Measurements from ENCODE around the gene ZNF346. TPM values are rescaled to one million over a fixed set of nuclear protein-coding genes. Genes with fewer than 3 reads are reported as not detected.

ZNF346 gene
- polyA plus RNA-seq, 1 donor from 2014 or later, result 17.7 TPM

- H3K27me3 Mint-ChIP-seq, result peaks cover 9% of the 10 kb centered on the region
- no peak overlapping the region for H3K4me3 Mint-ChIP-seq
Measured at GRCh38 chr5:177089825-177090641, 67.5 kb downstream of the ZNF346 start.

GRCh38 chr5:177090813-177091212 lies 68.3 kb downstream of the ZNF346 start:
- peaks cover 6 to 12% (median 9%) of the 10 kb centered on the region in 3 donors for H3K4me1 Mint-ChIP-seq
- H3K36me3 Mint-ChIP-seq, result no peaks in the 10 kb centered on the region
- H3K27ac Mint-ChIP-seq, result no peak overlapping the region
- H3K4me3 Mint-ChIP-seq, result no peak overlapping the region
- peaks cover 9% of the 10 kb centered on the region for H3K27me3 Mint-ChIP-seq
- H3K9me3 Mint-ChIP-seq, result no peaks in the 10 kb centered on the region

More at GRCh38 chr5:177089825-177090641, 67.5 kb downstream of the ZNF346 start:
- no peaks in the 10 kb centered on the region for H3K36me3 Mint-ChIP-seq
- no peak overlapping the region for H3K27ac Mint-ChIP-seq
- H3K9me3 Mint-ChIP-seq, result no peaks in the 10 kb centered on the region
- peaks cover 13 to 14% (median 14%) of the 10 kb centered on the region in 3 donors for H3K4me1 Mint-ChIP-seq

- Mint-ChIP-seq H3K4me3 (peak overlapping the region in 1 of 4 donors; percentile 44), H3K27ac (peak overlapping the region in 1 of 3 donors; percentile 89), H3K9me3 (no peaks in the 10 kb centered on the region), H3K27me3 (peaks cover 9% of the 10 kb centered on the region), H3K4me1 (peaks cover 2 to 9% (median 5%) of the 10 kb centered on the region in 3 donors), H3K36me3 (no peaks in the 10 kb centered on the region)
Measured at GRCh38 chr5:177091232-177091631, 68.7 kb downstream of the ZNF346 start.

GRCh38 chr5:177092178-177093081 lies 69.9 kb downstream of the ZNF346 start:
- peaks cover 8% of the 10 kb centered on the region for H3K27me3 Mint-ChIP-seq
- H3K27ac Mint-ChIP-seq, result no peak overlapping the region
- no peaks in the 10 kb centered on the region for H3K36me3 Mint-ChIP-seq
- H3K4me1 Mint-ChIP-seq, result peaks cover 0 to 7% (median 4%) of the 10 kb centered on the region in 3 donors
- H3K4me3 Mint-ChIP-seq, result peak overlapping the region in 1 of 4 donors; percentile 18
- H3K9me3 Mint-ChIP-seq, result no peaks in the 10 kb centered on the region

- Mint-ChIP-seq H3K4me1 (peaks cover 0 to 4% (median under 1%) of the 10 kb centered on the region in 3 donors), H3K9me3 (no peaks in the 10 kb centered on the region), H3K27ac (no peak overlapping the region), H3K36me3 (no peaks in the 10 kb centered on the region), H3K4me3 (no peak overlapping the region), H3K27me3 (peaks cover 8% of the 10 kb centered on the region)
Measured at GRCh38 chr5:177093082-177093712, 70.7 kb downstream of the ZNF346 start.

- H3K36me3 Mint-ChIP-seq, result no peaks in the 10 kb centered on the region
- H3K4me3 Mint-ChIP-seq, result no peak overlapping the region
- H3K4me1 Mint-ChIP-seq, result peaks cover 0 to 4% (median 0%) of the 10 kb centered on the region in 3 donors
Measured at GRCh38 chr5:177093803-177094202, 71.3 kb downstream of the ZNF346 start.

GRCh38 chr5:177094224-177095087 lies 72.0 kb downstream of the ZNF346 start:
- no peaks in the 10 kb centered on the region for H3K36me3 Mint-ChIP-seq
- H3K4me1 Mint-ChIP-seq, result no peaks in the 10 kb centered on the region
- H3K4me3 Mint-ChIP-seq, result no peak overlapping the region
- H3K9me3 Mint-ChIP-seq, result no peaks in the 10 kb centered on the region
- H3K27me3 Mint-ChIP-seq, result no peaks in the 10 kb centered on the region
- H3K27ac Mint-ChIP-seq, result peak overlapping the region in 2 of 3 donors; percentile 1 to 39

More at GRCh38 chr5:177093803-177094202, 71.3 kb downstream of the ZNF346 start:
- no peak overlapping the region for H3K27ac Mint-ChIP-seq
- peaks cover 2% of the 10 kb centered on the region for H3K27me3 Mint-ChIP-seq
- H3K9me3 Mint-ChIP-seq, result no peaks in the 10 kb centered on the region

- Mint-ChIP-seq H3K27me3 (peaks cover 2% of the 10 kb centered on the region), H3K4me1 (no peaks in the 10 kb centered on the region), H3K36me3 (no peaks in the 10 kb centered on the region), H3K9me3 (peaks cover 0 to 1% (median 0%) of the 10 kb centered on the region in 3 donors), H3K4me3 (no peak overlapping the region), H3K27ac (peak overlapping the region in 1 of 3 donors; percentile 1)
Measured at GRCh38 chr5:177095088-177095669, 72.7 kb downstream of the ZNF346 start.

- Mint-ChIP-seq H3K9me3 (peaks cover 0 to 1% (median 0%) of the 10 kb centered on the region in 3 donors), H3K4me3 (no peak overlapping the region), H3K4me1 (no peaks in the 10 kb centered on the region)
Measured at GRCh38 chr5:177096162-177097015, 73.9 kb downstream of the ZNF346 start.

GRCh38 chr5:177097016-177097985 lies 74.8 kb downstream of the ZNF346 start:
- Mint-ChIP-seq H3K9me3 (peaks cover 0 to 1% (median 0%) of the 10 kb centered on the region in 3 donors), H3K36me3 (no peaks in the 10 kb centered on the region), H3K4me1 (no peaks in the 10 kb centered on the region), H3K27ac (peak overlapping the region in 1 of 3 donors; percentile 71), H3K27me3 (peaks cover 4% of the 10 kb centered on the region), H3K4me3 (no peak overlapping the region)

More at GRCh38 chr5:177096162-177097015, 73.9 kb downstream of the ZNF346 start:
- Mint-ChIP-seq H3K27ac (peak overlapping the region in 1 of 3 donors; percentile 39), H3K27me3 (peaks cover 4% of the 10 kb centered on the region), H3K36me3 (no peaks in the 10 kb centered on the region)

GRCh38 chr5:177098120-177098469 lies 75.6 kb downstream of the ZNF346 start:
- no peaks in the 10 kb centered on the region for H3K36me3 Mint-ChIP-seq
- peaks cover 4% of the 10 kb centered on the region for H3K27me3 Mint-ChIP-seq
- H3K4me3 Mint-ChIP-seq, result no peak overlapping the region
- no peaks in the 10 kb centered on the region for H3K4me1 Mint-ChIP-seq
- no peak overlapping the region for H3K27ac Mint-ChIP-seq
- H3K9me3 Mint-ChIP-seq, result peaks cover 0 to 1% (median 0%) of the 10 kb centered on the region in 3 donors

Data from IgD-negative memory B cell (primary cell).